ENCODE results near the gene FEM1B. TPM values are rescaled to one million over a fixed set of nuclear protein-coding genes. Genes with fewer than 3 reads are reported as not detected.

Gene FEM1B
- total and polyA plus RNA-seq, 2 donors (not counting 3 experiments of a cell fraction or from before 2014, with no cell fraction given): 11.1 to 33.2 TPM

DNA sequence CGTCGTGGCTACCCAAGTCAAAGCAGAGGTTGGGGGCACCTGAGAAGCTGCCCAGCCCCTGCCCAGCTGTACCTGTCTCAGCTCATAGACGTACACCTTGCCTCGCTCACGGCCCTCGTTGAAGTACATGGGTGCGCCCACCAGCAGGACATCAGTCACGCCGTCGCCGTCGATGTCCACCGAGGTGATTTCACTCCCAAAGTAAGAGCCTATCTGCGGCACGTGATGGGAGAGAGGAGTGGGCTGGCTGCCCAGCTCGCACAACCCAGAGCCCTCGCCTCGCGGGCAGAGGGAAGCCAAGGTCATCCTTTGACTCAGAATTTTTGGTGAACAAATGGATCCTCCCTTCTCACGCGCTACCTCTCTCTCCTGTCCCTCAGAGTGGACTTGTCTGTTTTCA, 54.7 kb downstream of the FEM1B start:
- no peak for TF ChIP-seq POLR2AphosphoS5 (IDR thresholded peaks at IDR 0.05; ENCODE audit: insufficient read depth, low read depth, low read length)
- H3K9me3 ChIP-seq (replicated peaks; ENCODE audit: control insufficient read depth, insufficient read depth, low read length): no peaks in the 10 kb centered on the region
- H3K4me3 ChIP-seq (replicated peaks in 1 of 3; ENCODE audit: insufficient read depth in 1 of 3, low read depth in 1 of 3, low read length in 3 of 3): no peak overlapping the region
- intact Hi-C loops (cut with micrococcal nuclease) (no loop called here), dilution Hi-C loops (cut with MboI; ENCODE audit: extremely low pct_ligation_motif_present, low sequenced_read_pairs) (no loop called here)
- no peak overlapping the region for H3K27ac ChIP-seq (ENCODE audit: insufficient read depth, low read depth, low read length)
- H3K4me2 ChIP-seq (ENCODE audit: insufficient read depth, low read length): no peak overlapping the region
- H3K4me1 ChIP-seq (ENCODE audit: control insufficient read depth, extremely low read depth, insufficient read depth, low read length): peaks cover 9% of the 10 kb centered on the region
- no peaks in the 10 kb centered on the region for H4K20me1 ChIP-seq (replicated peaks; ENCODE audit: control insufficient read depth, extremely low read depth, insufficient read depth, low read length)
- DNase-seq (ENCODE audit: low read depth, low spot score) (no peak), FAIRE-seq (no peak)
- no peak overlapping the region for H3K9ac ChIP-seq (replicated peaks; ENCODE audit: extremely low read depth, insufficient read depth, low read length)
- no peaks in the 10 kb centered on the region for H3K79me2 ChIP-seq (ENCODE audit: control insufficient read depth, insufficient read depth, low read length)
- peaks cover 0 to 8% of the 10 kb centered on the region in 2 experiments for H3K27me3 ChIP-seq (ENCODE audit: control insufficient read depth in 2 of 2, insufficient read depth in 2 of 2, low read length in 2 of 2)
- no peaks in the 10 kb centered on the region for H3K36me3 ChIP-seq (ENCODE audit: control insufficient read depth in 2 of 2, extremely low read depth in 1 of 2, insufficient read depth in 2 of 2, low read length in 2 of 2)
- CTCF ChIA-PET: no interaction called here
- H3K9me1 ChIP-seq (replicated peaks; ENCODE audit: control insufficient read depth, extremely low read depth, insufficient read depth, low read length): no peaks in the 10 kb centered on the region
- POLR2A ChIA-PET: no interaction called here
- no TSS peak for BruUV-seq (replicated peaks)
- H2AFZ ChIP-seq (ENCODE audit: low read depth, low read length): no peak overlapping the region

DNA sequence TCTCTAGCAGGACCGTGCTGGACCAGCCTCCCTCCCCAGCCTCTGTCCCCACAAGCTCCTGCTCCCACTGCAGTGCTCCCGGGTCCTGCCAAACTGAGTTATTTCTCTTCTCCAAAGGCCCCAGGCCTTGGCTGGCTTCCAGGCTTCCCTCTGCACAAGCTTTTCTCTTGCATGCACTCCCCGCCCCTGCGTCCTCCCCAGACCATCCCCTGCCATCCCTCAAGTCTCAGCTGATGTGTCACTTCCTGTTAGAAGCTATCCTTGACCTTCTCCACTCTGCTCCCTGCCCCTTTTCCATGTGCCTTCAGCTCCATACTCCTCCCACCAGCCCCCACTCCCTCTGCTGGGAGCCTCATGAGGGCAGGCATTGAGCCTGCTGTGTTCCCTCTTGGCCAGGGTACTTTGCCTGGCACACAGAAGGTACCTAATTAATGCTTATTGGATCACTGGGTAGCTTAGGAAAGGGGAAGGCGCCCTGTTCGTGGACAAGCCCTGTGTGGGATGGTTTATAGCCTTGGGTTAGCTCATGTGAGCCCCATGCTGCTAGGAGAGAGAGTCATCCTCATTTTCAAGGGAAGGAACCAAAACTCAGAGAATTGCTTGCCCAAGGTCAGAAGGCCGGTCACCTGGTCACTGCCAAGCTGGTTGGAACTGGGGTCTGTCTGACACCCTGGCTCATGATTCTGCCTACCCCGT, 56.4 kb downstream of the FEM1B start:
- peaks cover 0 to 4% of the 10 kb centered on the region in 2 experiments for H3K27me3 ChIP-seq (ENCODE audit: control insufficient read depth in 2 of 2, insufficient read depth in 2 of 2, low read length in 2 of 2)
- FAIRE-seq (peak; percentile 68), DNase-seq (ENCODE audit: low read depth, low spot score) (no peak)
- no peaks in the 10 kb centered on the region for H3K9me3 ChIP-seq (replicated peaks; ENCODE audit: control insufficient read depth, insufficient read depth, low read length)
- TF ChIP-seq, protein P1, sequence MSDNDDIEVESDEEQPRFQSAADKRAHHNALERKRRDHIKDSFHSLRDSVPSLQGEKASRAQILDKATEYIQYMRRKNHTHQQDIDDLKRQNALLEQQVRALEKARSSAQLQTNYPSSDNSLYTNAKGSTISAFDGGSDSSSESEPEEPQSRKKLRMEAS (IDR thresholded peaks at IDR 0.05; ENCODE audit: insufficient read depth, insufficient read length): no peak
- TF ChIP-seq JUN (IDR thresholded peaks at IDR 0.05; ENCODE audit: borderline replicate concordance, insufficient read depth, insufficient read length, low read depth) (no peak), POLR2A (IDR thresholded peaks at IDR 0.05; ENCODE audit: low read depth, low read length) (no peak), MYC (IDR thresholded peaks at IDR 0.05; ENCODE audit: low read depth, low read length) (no peak), POLR2AphosphoS5 (IDR thresholded peaks at IDR 0.05; ENCODE audit: insufficient read depth, low read depth, low read length) (no peak), FOS (IDR thresholded peaks at IDR 0.05; ENCODE audit: borderline replicate concordance, insufficient read depth, low read length) (no peak), EZH2 (IDR thresholded peaks at IDR 0.05; ENCODE audit: borderline replicate concordance, low read depth, low read length, severe bottlenecking) (no peak)
- H3K27ac ChIP-seq (ENCODE audit: insufficient read depth, low read depth, low read length): no peak overlapping the region
- no peaks in the 10 kb centered on the region for H3K36me3 ChIP-seq (ENCODE audit: control insufficient read depth in 2 of 2, extremely low read depth in 1 of 2, insufficient read depth in 2 of 2, low read length in 2 of 2)
- intact Hi-C loops (cut with micrococcal nuclease): no loop called here
- no peak overlapping the region for H3K4me3 ChIP-seq (replicated peaks in 1 of 3; ENCODE audit: insufficient read depth in 1 of 3, low read depth in 1 of 3, low read length in 3 of 3)
- ChIA-PET POLR2A (interaction anchor here (0.5 to 0.7 kb wide), 2 partner anchors 27 to 90 kb away, joined by 3 to 5 read pairs; no protein-coding TSS in a partner anchor), CTCF (interaction anchor here (0.8 to 2.9 kb wide), 8 partner anchors 11 to 213 kb away, joined by 3 to 15 read pairs (median 4); no protein-coding TSS in a partner anchor)
- peaks cover 9% of the 10 kb centered on the region for H3K4me1 ChIP-seq (ENCODE audit: control insufficient read depth, extremely low read depth, insufficient read depth, low read length)
- H3K9ac ChIP-seq (replicated peaks; ENCODE audit: extremely low read depth, insufficient read depth, low read length): no peak overlapping the region
- no peak overlapping the region for H3K4me2 ChIP-seq (ENCODE audit: insufficient read depth, low read length)
- H3K79me2 ChIP-seq (ENCODE audit: control insufficient read depth, insufficient read depth, low read length): no peaks in the 10 kb centered on the region
- H4K20me1 ChIP-seq (replicated peaks; ENCODE audit: control insufficient read depth, extremely low read depth, insufficient read depth, low read length): no peaks in the 10 kb centered on the region
- no peak overlapping the region for H2AFZ ChIP-seq (ENCODE audit: low read depth, low read length)
- no peaks in the 10 kb centered on the region for H3K9me1 ChIP-seq (replicated peaks; ENCODE audit: control insufficient read depth, extremely low read depth, insufficient read depth, low read length)
- dilution Hi-C loops (cut with MboI; ENCODE audit: extremely low pct_ligation_motif_present, low sequenced_read_pairs): no loop called here
- no TSS peak for BruUV-seq (replicated peaks)
